ENCODE data around the gene C19orf47. TPM values are rescaled to one million over a fixed set of nuclear protein-coding genes. Genes with fewer than 3 reads are reported as not detected.

Gene C19orf47
- total RNA-seq, 1 experiment from 2014 or later = 18.0 TPM

DNA sequence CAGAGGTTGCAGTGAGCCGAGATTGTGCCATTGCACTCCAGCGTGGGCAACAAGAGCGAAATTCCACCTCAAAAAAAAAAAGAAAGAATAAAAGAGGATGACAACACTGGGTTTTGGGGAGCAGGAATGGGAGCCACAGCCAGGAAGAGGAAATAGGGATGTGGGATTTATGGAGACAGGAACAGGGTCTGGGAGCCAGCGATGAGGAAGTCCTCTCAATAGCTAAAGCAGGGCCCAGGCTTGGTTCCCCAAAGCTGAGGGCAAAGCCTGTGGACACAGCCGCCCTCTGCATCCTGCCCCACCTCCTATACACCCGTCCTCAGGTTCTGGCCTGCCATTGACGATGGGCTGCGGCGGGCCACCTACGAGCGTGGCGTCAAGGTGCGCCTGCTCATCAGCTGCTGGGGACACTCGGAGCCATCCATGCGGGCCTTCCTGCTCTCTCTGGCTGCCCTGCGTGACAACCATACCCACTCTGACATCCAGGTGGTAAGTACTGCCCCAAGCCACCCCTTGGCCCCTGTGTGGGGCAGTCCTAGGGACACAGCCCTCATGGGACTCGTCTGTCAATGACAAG, 28.2 kb upstream of the C19orf47 start:
- Histone ChIP-seq H3K9me3 (ENCODE audit: control insufficient read depth in 1 of 2, insufficient read depth in 1 of 2, low read depth in 1 of 2, low read length in 2 of 2) (no peaks in the 10 kb centered on the region), H4K20me1 (ENCODE audit: insufficient read depth) (no peaks in the 10 kb centered on the region), H3K4me3 (replicated peaks in 1 of 2; ENCODE audit: low read depth in 1 of 2, low read length in 2 of 2) (no peak overlapping the region), H3K4me2 (ENCODE audit: low read length) (no peak overlapping the region), H3K4me1 (ENCODE audit: control insufficient read depth in 1 of 2, insufficient read depth in 2 of 2, low read length in 2 of 2) (no peaks in the 10 kb centered on the region), H3K9ac (ENCODE audit: low read length) (no peak overlapping the region), H3K9me2 (ENCODE audit: insufficient read depth) (no peaks in the 10 kb centered on the region), H3K36me3 (ENCODE audit: control insufficient read depth in 1 of 2, insufficient read depth in 2 of 2, low read length in 2 of 2) (no peaks in the 10 kb centered on the region; a peak in 1 of 4 replicates), H3K27me3 (ENCODE audit: insufficient read depth, low read length) (no peaks in the 10 kb centered on the region), H3K27ac (ENCODE audit: low read depth, low read length) (no peak overlapping the region), H3K79me2 (ENCODE audit: insufficient read depth, low read length) (no peaks in the 10 kb centered on the region), H2AFZ (ENCODE audit: low read depth, low read length, poor library complexity, severe bottlenecking) (no peak overlapping the region)
- TF ChIP-seq ZBTB33 (IDR thresholded peaks at IDR 0.05; ENCODE audit: extremely low read depth, insufficient replicate concordance, low read length) (no peak), ELF1 (IDR thresholded peaks at IDR 0.05; ENCODE audit: borderline replicate concordance, low read depth) (no peak), CEBPB (IDR thresholded peaks at IDR 0.05; ENCODE audit: low read depth) (no peak), EZH2phosphoT487 (IDR thresholded peaks at IDR 0.05; ENCODE audit: borderline replicate concordance) (no peak)
- TF ChIP-seq, protein P1, sequence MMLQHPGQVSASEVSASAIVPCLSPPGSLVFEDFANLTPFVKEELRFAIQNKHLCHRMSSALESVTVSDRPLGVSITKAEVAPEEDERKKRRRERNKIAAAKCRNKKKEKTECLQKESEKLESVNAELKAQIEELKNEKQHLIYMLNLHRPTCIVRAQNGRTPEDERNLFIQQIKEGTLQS (IDR thresholded peaks at IDR 0.05) = no peak
- RAD21 ChIA-PET (ENCODE audit: low non-redundant PET in 1 of 2, low total read pairs in 2 of 2, uncharacterized antibody in 2 of 2, unreplicated experiment in 2 of 2) = no interaction called here
- DNase-seq (ENCODE audit: low read depth, low spot score) (no peak), ATAC-seq (no peak)
- intact Hi-C loops (cut with micrococcal nuclease) = no loop called here
- no TSS peak for BruUV-seq (replicated peaks)
- POLR2A ChIA-PET = no interaction called here
- CTCF ChIA-PET = no interaction called here

GRCh38 chr19:40374084-40374483, 25.9 kb upstream of the C19orf47 start:
- Histone ChIP-seq H3K27me3 (ENCODE audit: insufficient read depth, low read length) (no peaks in the 10 kb centered on the region), H2AFZ (ENCODE audit: low read depth, low read length, poor library complexity, severe bottlenecking) (no peak overlapping the region), H3K27ac (ENCODE audit: low read depth, low read length) (no peak overlapping the region), H3K4me1 (ENCODE audit: control insufficient read depth in 1 of 2, insufficient read depth in 2 of 2, low read length in 2 of 2) (no peaks in the 10 kb centered on the region), H3K9me3 (ENCODE audit: control insufficient read depth in 1 of 2, insufficient read depth in 1 of 2, low read depth in 1 of 2, low read length in 2 of 2) (no peaks in the 10 kb centered on the region), H3K4me2 (ENCODE audit: low read length) (no peak overlapping the region), H3K9ac (ENCODE audit: low read length) (no peak overlapping the region), H3K79me2 (ENCODE audit: insufficient read depth, low read length) (no peaks in the 10 kb centered on the region), H3K9me2 (ENCODE audit: insufficient read depth) (no peaks in the 10 kb centered on the region), H3K4me3 (replicated peaks in 1 of 2; ENCODE audit: low read depth in 1 of 2, low read length in 2 of 2) (no peak overlapping the region), H3K36me3 (ENCODE audit: control insufficient read depth in 1 of 2, insufficient read depth in 2 of 2, low read length in 2 of 2) (no peaks in the 10 kb centered on the region; a peak in 1 of 4 replicates), H4K20me1 (ENCODE audit: insufficient read depth) (no peaks in the 10 kb centered on the region)
- DNase-seq (ENCODE audit: low read depth, low spot score) (no peak), ATAC-seq (no peak)
- no TSS peak for BruUV-seq (replicated peaks)
- RAD21 ChIA-PET (ENCODE audit: low non-redundant PET in 1 of 2, low total read pairs in 2 of 2, uncharacterized antibody in 2 of 2, unreplicated experiment in 2 of 2) = no interaction called here
- POLR2A ChIA-PET = no interaction called here
- intact Hi-C loops (cut with micrococcal nuclease) = no loop called here
- CTCF ChIA-PET = no interaction called here
- no peak for TF ChIP-seq TCF7L2 (IDR thresholded peaks at IDR 0.05; ENCODE audit: borderline replicate concordance, extremely low read depth, insufficient read depth, insufficient read length)
- TF ChIP-seq YY1 (IDR thresholded peaks at IDR 0.05; ENCODE audit: extremely low read depth, insufficient replicate concordance, low read depth, low read length) = no peak
- TF ChIP-seq, protein P2, sequence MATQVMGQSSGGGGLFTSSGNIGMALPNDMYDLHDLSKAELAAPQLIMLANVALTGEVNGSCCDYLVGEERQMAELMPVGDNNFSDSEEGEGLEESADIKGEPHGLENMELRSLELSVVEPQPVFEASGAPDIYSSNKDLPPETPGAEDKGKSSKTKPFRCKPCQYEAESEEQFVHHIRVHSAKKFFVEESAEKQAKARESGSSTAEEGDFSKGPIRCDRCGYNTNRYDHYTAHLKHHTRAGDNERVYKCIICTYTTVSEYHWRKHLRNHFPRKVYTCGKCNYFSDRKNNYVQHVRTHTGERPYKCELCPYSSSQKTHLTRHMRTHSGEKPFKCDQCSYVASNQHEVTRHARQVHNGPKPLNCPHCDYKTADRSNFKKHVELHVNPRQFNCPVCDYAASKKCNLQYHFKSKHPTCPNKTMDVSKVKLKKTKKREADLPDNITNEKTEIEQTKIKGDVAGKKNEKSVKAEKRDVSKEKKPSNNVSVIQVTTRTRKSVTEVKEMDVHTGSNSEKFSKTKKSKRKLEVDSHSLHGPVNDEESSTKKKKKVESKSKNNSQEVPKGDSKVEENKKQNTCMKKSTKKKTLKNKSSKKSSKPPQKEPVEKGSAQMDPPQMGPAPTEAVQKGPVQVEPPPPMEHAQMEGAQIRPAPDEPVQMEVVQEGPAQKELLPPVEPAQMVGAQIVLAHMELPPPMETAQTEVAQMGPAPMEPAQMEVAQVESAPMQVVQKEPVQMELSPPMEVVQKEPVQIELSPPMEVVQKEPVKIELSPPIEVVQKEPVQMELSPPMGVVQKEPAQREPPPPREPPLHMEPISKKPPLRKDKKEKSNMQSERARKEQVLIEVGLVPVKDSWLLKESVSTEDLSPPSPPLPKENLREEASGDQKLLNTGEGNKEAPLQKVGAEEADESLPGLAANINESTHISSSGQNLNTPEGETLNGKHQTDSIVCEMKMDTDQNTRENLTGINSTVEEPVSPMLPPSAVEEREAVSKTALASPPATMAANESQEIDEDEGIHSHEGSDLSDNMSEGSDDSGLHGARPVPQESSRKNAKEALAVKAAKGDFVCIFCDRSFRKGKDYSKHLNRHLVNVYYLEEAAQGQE (IDR thresholded peaks at IDR 0.05; ENCODE audit: low read depth) = no peak
- no peak for TF ChIP-seq EGR1 (IDR thresholded peaks at IDR 0.05; ENCODE audit: low read depth)
- TF ChIP-seq CEBPB (IDR thresholded peaks at IDR 0.05; ENCODE audit: low read depth) = no peak
- TF ChIP-seq CBX3 (IDR thresholded peaks at IDR 0.05; ENCODE audit: low read depth) = no peak
- TF ChIP-seq EZH2 (IDR thresholded peaks at IDR 0.05) = no peak
- TF ChIP-seq JUND (IDR thresholded peaks at IDR 0.05) = no peak
- no peak for TF ChIP-seq POLR2AphosphoS5 (IDR thresholded peaks at IDR 0.05; ENCODE audit: low read depth, low read length)
- no peak for TF ChIP-seq ZFX (IDR thresholded peaks at IDR 0.05)
- no peak for TF ChIP-seq ZNF274 (IDR thresholded peaks at IDR 0.05; ENCODE audit: low read depth, low read length)
- no peak for TF ChIP-seq ELF1 (IDR thresholded peaks at IDR 0.05; ENCODE audit: borderline replicate concordance, low read depth)
